HUES6 (cell line): ENCODE data around the gene PPARGC1A.

Source experiments
- H3K27ac ChIP-seq: 2 replicates; pipeline ENCODE4 v1.7.0; 2013; ENCODE audit warnings: low read depth, mild to moderate bottlenecking, low read length, inconsistent platforms
- H3K27me3 ChIP-seq: 2 replicates; pipeline ENCODE4 v1.6.1; 2013; ENCODE audit warnings: low read length; ENCODE audit not compliant: control insufficient read depth, insufficient read depth
- H3K36me3 ChIP-seq: 2 replicates; pipeline ENCODE4 v1.6.1; 2013; ENCODE audit warnings: low read length; ENCODE audit not compliant: control insufficient read depth, insufficient read depth
- H3K4me1 ChIP-seq: 2 replicates; pipeline ENCODE4 v1.6.1; 2013; ENCODE audit warnings: low read length; ENCODE audit not compliant: control insufficient read depth, insufficient read depth
- H3K4me3 ChIP-seq: 2 replicates; pipeline ENCODE4 v1.5.1; 2013; ENCODE audit warnings: low read depth, low read length
- H3K9ac ChIP-seq: one replicate; pipeline ENCODE4 v1.6.1; 2013; ENCODE audit warnings: mild to moderate bottlenecking, low read length
- H3K9me3 ChIP-seq: 2 replicates; pipeline ENCODE4 v1.6.1; 2013; ENCODE audit warnings: low read depth, low read length; ENCODE audit not compliant: control insufficient read depth, insufficient read depth

PPARGC1A gene

GRCh38 chr4:23923840-23924239 is 34.0 kb upstream of the PPARGC1A start:
- 0 out of 2 replicates have a peak, but pooled peaks cover 4% of the 10 kb centered on the region for H3K4me1 ChIP-seq
- H3K9me3 ChIP-seq: no peaks in the 10 kb centered on the region
- no peak overlapping the region for H3K27ac ChIP-seq
- no peak overlapping the region for H3K9ac ChIP-seq
- H3K27me3 ChIP-seq: no peaks in the 10 kb centered on the region
- no peaks in the 10 kb centered on the region for H3K36me3 ChIP-seq
- H3K4me3 ChIP-seq: no peak overlapping the region

- H3K36me3 ChIP-seq: no peaks in the 10 kb centered on the region
- no peaks in the 10 kb centered on the region for H3K27me3 ChIP-seq
- no peaks in the 10 kb centered on the region for H3K9me3 ChIP-seq
- H3K27ac ChIP-seq: no peak overlapping the region
- H3K9ac ChIP-seq: no peak overlapping the region
- 0 out of 2 replicates have a peak, but pooled peaks cover 4% of the 10 kb centered on the region for H3K4me1 ChIP-seq
- no peak overlapping the region for H3K4me3 ChIP-seq
Measured at GRCh38 chr4:23923141-23923540, 33.3 kb upstream of the PPARGC1A start.

- H3K9ac ChIP-seq: no peak overlapping the region
- no peaks in the 10 kb centered on the region for H3K36me3 ChIP-seq
- H3K27me3 ChIP-seq: no peaks in the 10 kb centered on the region
- no peak overlapping the region for H3K27ac ChIP-seq
- 0 out of 2 replicates have a peak, but pooled peaks cover 4% of the 10 kb centered on the region for H3K4me1 ChIP-seq
- H3K9me3 ChIP-seq: no peaks in the 10 kb centered on the region
- no peak overlapping the region for H3K4me3 ChIP-seq
Measured at GRCh38 chr4:23922541-23923111, 32.8 kb upstream of the PPARGC1A start.

- Histone ChIP-seq H3K27me3 (no peaks in the 10 kb centered on the region), H3K9me3 (no peaks in the 10 kb centered on the region), H3K27ac (no peak overlapping the region), H3K36me3 (no peaks in the 10 kb centered on the region), H3K9ac (no peak overlapping the region), H3K4me3 (no peak overlapping the region), H3K4me1 (0 out of 2 replicates have a peak, but pooled peaks cover 4% of the 10 kb centered on the region)
Measured at GRCh38 chr4:23922013-23922412, 32.2 kb upstream of the PPARGC1A start.

GRCh38 chr4:23921447-23921845 is 31.6 kb upstream of the PPARGC1A start:
- Histone ChIP-seq H3K27ac (no peak overlapping the region), H3K9me3 (no peaks in the 10 kb centered on the region), H3K27me3 (no peaks in the 10 kb centered on the region), H3K4me3 (no peak overlapping the region), H3K4me1 (0 out of 2 replicates have a peak, but pooled peaks cover 4% of the 10 kb centered on the region), H3K9ac (no peak overlapping the region), H3K36me3 (no peaks in the 10 kb centered on the region)

- no peak overlapping the region for H3K27ac ChIP-seq
- H3K9me3 ChIP-seq: no peaks in the 10 kb centered on the region
- no peak overlapping the region for H3K9ac ChIP-seq
- H3K36me3 ChIP-seq: no peaks in the 10 kb centered on the region
- no peak overlapping the region for H3K4me3 ChIP-seq
- H3K4me1 ChIP-seq: 0 out of 2 replicates have a peak, but pooled peaks cover 4% of the 10 kb centered on the region
- H3K27me3 ChIP-seq: no peaks in the 10 kb centered on the region
Measured at GRCh38 chr4:23920716-23921446, 31.0 kb upstream of the PPARGC1A start.

- Histone ChIP-seq H3K9me3 (no peaks in the 10 kb centered on the region), H3K4me1 (0 out of 2 replicates have a peak, but pooled peaks cover 4% of the 10 kb centered on the region), H3K9ac (no peak overlapping the region), H3K36me3 (no peaks in the 10 kb centered on the region), H3K27ac (no peak overlapping the region), H3K4me3 (no peak overlapping the region), H3K27me3 (no peaks in the 10 kb centered on the region)
Measured at GRCh38 chr4:23920296-23920695, 30.4 kb upstream of the PPARGC1A start.

GRCh38 chr4:23916282-23916681 is 26.4 kb upstream of the PPARGC1A start:
- H3K4me1 ChIP-seq: 0 out of 2 replicates have a peak, but pooled peaks cover 4% of the 10 kb centered on the region
- H3K9ac ChIP-seq: no peak overlapping the region
- H3K27me3 ChIP-seq: no peaks in the 10 kb centered on the region
- no peak overlapping the region for H3K27ac ChIP-seq
- H3K4me3 ChIP-seq: no peak overlapping the region
- no peaks in the 10 kb centered on the region for H3K9me3 ChIP-seq
- H3K36me3 ChIP-seq: no peaks in the 10 kb centered on the region

- H3K4me3 ChIP-seq: no peak overlapping the region
- H3K36me3 ChIP-seq: no peaks in the 10 kb centered on the region
- H3K9ac ChIP-seq: no peak overlapping the region
- no peaks in the 10 kb centered on the region for H3K4me1 ChIP-seq
- H3K27ac ChIP-seq: no peak overlapping the region
- H3K27me3 ChIP-seq: no peaks in the 10 kb centered on the region
- H3K9me3 ChIP-seq: no peaks in the 10 kb centered on the region
Measured at GRCh38 chr4:23915459-23916132, 25.7 kb upstream of the PPARGC1A start.

- H3K27me3 ChIP-seq: no peaks in the 10 kb centered on the region
Measured at GRCh38 chr4:23911675-23912455, 22.0 kb upstream of the PPARGC1A start.

More at GRCh38 chr4:23911675-23912455, 22.0 kb upstream of the PPARGC1A start:
- Histone ChIP-seq H3K9ac (no peak overlapping the region), H3K4me1 (no peaks in the 10 kb centered on the region), H3K9me3 (no peaks in the 10 kb centered on the region), H3K4me3 (no peak overlapping the region), H3K27ac (no peak overlapping the region), H3K36me3 (no peaks in the 10 kb centered on the region)
